Upper lobe of left lung (tissue), 6 donors: ENCODE results near the gene CDKL4. TPM values are rescaled to one million over a fixed set of nuclear protein-coding genes. Genes with fewer than 3 reads are reported as not detected.

Experiments used
- ATAC-seq, 2 donors: fragments of 200-7000 bp; cut with Tn5 transposase; one replicate each; pipeline ENCODE4 v1.9.1; 2022; ENCODE audit warnings: mild to moderate bottlenecking in 2 of 2, moderate library complexity in 2 of 2; ENCODE audit not compliant: low FRiP score in 2 of 2
- DNase-seq, 2 donors: peaks; one replicate each; pipeline ENCODE4 v3.0.0-alpha.2; 2019 to 2020
- H3K27ac ChIP-seq, 4 donors: fragments of 200-600 bp; sonication (generic); one replicate each; pipeline ENCODE4 v1.5.1; 2016 to 2019
- H3K27me3 ChIP-seq, 4 donors: fragments of 200-600 bp; sonication (generic); one replicate each; pipeline ENCODE4 v1.5.1; 2017 to 2019
- H3K36me3 ChIP-seq, 4 donors: fragments of 200-600 bp; sonication (generic); one replicate each; pipeline ENCODE4 v1.5.1; 2016 to 2019
- H3K4me1 ChIP-seq, 4 donors: fragments of 200-600 bp; sonication (generic); one replicate each; pipeline ENCODE4 v1.5.1; 2018 to 2019
- H3K4me3 ChIP-seq, 4 donors: fragments of 200-600 bp; sonication (generic); one replicate each; pipeline ENCODE4 v1.5.1; 2017 to 2019; ENCODE audit warnings: mild to moderate bottlenecking in 2 of 4, moderate library complexity in 1 of 4
- H3K9me3 ChIP-seq, 4 donors: fragments of 200-600 bp; sonication (generic); one replicate each; pipeline ENCODE4 v1.5.1; 2018 to 2019
- EP300 ChIP-seq, 4 donors: sonication (generic); formaldehyde crosslinking; IDR thresholded peaks; one replicate each; pipeline ENCODE4 v1.5.1; 2017; ENCODE audit warnings: antibody characterized with exemption in 4 of 4, control low read depth in 2 of 4
- POLR2AphosphoS5 ChIP-seq, 2 donors: sonication (generic); formaldehyde crosslinking; IDR thresholded peaks; one replicate each; pipeline ENCODE4 v1.5.1; 2017; ENCODE audit warnings: antibody characterized with exemption in 2 of 2
- WGBS, 2 donors: methylation state at CpG; one replicate each; pipeline ENCODE4 v1.1.5; 2017 to 2018; 5-methylcytosine and 5-hydroxymethylcytosine counted together
- small RNA-seq, 4 donors: library from RNA; depleted of rRNA; stranded (forward); fragments of <200 nt; gene quantifications; one replicate each; pipeline ENCODE3, GENCODE V24; 2016
- total RNA-seq, 6 donors: library from RNA; depleted of rRNA in 4 of 6; stranded (reverse); fragments of >200 nt in 4 of 6; gene quantifications; one replicate each; pipeline versions ENCODE4 v1.1.0 to v1.2.1, GENCODE V29; 2016 to 2021
- TF ChIP-seq, protein P1 (sequence below), 6 experiments: fragments of 450-650 bp in 4 of 6; fragments of 200-600 bp in 2 of 6; sonication (generic) in 2 of 6; IDR thresholded peaks; one replicate each; pipeline ENCODE4 v1.5.1; 2016 to 2019; ENCODE audit warnings: antibody characterized with exemption in 6 of 6
- donor health status: DM: no; HTN: no; CAD: no; lungs with moderate emphysema.
- donor health status: DM: no; HTN: yes; CAD: no; lungs with severe emphysema.

CDKL4 gene
- total RNA-seq, 6 donors from 2014 or later, result 0.54 to 5.2 (median 1.4) TPM; not detected in 2

- TF ChIP-seq POLR2AphosphoS5 (IDR thresholded peaks at IDR 0.05) (no peak), EP300 (IDR thresholded peaks at IDR 0.05) (no peak)
- H3K4me3 ChIP-seq, result no peak overlapping the region
- H3K4me1 ChIP-seq, result peaks cover under 1 to 6% (median 3%) of the 10 kb centered on the region in 4 donors
- DNase-seq (no peak), ATAC-seq (no peak)
- no peaks in the 10 kb centered on the region for H3K27me3 ChIP-seq
- 71 to 86% methylated on average over 3 of the region's 3 CpGs for WGBS, 2 donors
- no peaks in the 10 kb centered on the region for H3K36me3 ChIP-seq
- H3K9me3 ChIP-seq, result no peaks in the 10 kb centered on the region
- no peak overlapping the region for H3K27ac ChIP-seq
Measured at GRCh38 chr2:39133215-39133851, 110.4 kb downstream of the CDKL4 start.

DNA sequence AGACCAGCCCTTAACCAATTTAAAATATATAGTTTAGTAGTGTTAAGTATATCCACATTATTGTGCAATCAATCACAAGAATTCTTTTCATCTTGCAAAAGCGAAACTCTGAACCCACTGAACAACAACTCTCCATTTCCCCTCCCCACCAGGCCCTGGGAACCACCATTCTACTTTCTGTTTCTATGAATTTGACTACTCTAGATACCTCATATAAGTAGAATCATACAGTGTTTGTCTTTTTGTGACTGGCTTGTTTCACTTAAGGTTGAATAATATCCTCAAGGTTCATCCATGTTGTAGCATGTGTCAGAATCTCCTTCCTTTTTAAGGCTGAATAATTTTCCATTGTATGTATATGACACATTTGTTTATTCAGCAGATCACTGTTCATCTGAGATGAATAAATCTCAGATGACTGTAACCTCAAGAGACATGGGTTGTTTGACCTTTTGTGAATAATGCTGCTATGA, 114.8 kb downstream of the CDKL4 start:
- ATAC-seq (no peak), DNase-seq (no peak)
- H3K27me3 ChIP-seq, result no peaks in the 10 kb centered on the region
- H3K4me3 ChIP-seq, result no peak overlapping the region
- H3K4me1 ChIP-seq, result peaks cover 3 to 22% (median 12%) of the 10 kb centered on the region in 4 donors
- H3K9me3 ChIP-seq, result no peaks in the 10 kb centered on the region
- TF ChIP-seq, protein P1, sequence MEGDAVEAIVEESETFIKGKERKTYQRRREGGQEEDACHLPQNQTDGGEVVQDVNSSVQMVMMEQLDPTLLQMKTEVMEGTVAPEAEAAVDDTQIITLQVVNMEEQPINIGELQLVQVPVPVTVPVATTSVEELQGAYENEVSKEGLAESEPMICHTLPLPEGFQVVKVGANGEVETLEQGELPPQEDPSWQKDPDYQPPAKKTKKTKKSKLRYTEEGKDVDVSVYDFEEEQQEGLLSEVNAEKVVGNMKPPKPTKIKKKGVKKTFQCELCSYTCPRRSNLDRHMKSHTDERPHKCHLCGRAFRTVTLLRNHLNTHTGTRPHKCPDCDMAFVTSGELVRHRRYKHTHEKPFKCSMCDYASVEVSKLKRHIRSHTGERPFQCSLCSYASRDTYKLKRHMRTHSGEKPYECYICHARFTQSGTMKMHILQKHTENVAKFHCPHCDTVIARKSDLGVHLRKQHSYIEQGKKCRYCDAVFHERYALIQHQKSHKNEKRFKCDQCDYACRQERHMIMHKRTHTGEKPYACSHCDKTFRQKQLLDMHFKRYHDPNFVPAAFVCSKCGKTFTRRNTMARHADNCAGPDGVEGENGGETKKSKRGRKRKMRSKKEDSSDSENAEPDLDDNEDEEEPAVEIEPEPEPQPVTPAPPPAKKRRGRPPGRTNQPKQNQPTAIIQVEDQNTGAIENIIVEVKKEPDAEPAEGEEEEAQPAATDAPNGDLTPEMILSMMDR (IDR thresholded peaks at IDR 0.05), result no peak
- TF ChIP-seq EP300 (IDR thresholded peaks at IDR 0.05) (no peak), POLR2AphosphoS5 (IDR thresholded peaks at IDR 0.05) (no peak)
- 19 to 42% methylated on average over 1 of the region's 1 CpG for WGBS, 2 donors
- H3K36me3 ChIP-seq, result no peaks in the 10 kb centered on the region
- peak overlapping the region in 1 of 4 donors; percentile 54 for H3K27ac ChIP-seq

GRCh38 chr2:39127973-39128372, 115.8 kb downstream of the CDKL4 start:
- peak in 1 of 2 donors; percentile 48 for DNase-seq

More at GRCh38 chr2:39127973-39128372, 115.8 kb downstream of the CDKL4 start:
- TF ChIP-seq POLR2AphosphoS5 (IDR thresholded peaks at IDR 0.05), result peak in 1 of 2 donors; percentile 10
- TF ChIP-seq EP300 (IDR thresholded peaks at IDR 0.05), result no peak
- ATAC-seq, result no peak
- no peak overlapping the region for H3K4me3 ChIP-seq
- H3K9me3 ChIP-seq, result no peaks in the 10 kb centered on the region
- no peaks in the 10 kb centered on the region for H3K27me3 ChIP-seq
- H3K36me3 ChIP-seq, result no peaks in the 10 kb centered on the region
- H3K27ac ChIP-seq, result peak overlapping the region in 3 of 4 donors; percentile 21 to 56 (median 54)
- H3K4me1 ChIP-seq, result peaks cover 12 to 29% (median 20%) of the 10 kb centered on the region in 4 donors
- 38 to 63% methylated on average over 1 of the region's 1 CpG for WGBS, 2 donors

Small RNAs within 50 kb of the gene (small RNA-seq; reads per million reads assigned to genes)
- gene RF00019, result 0 reads per million in 4 donors
- gene RF00272, result 0 reads per million in 4 donors

Other genes with a start within 250 kb of the CDKL4 start
- 10 to 100 TPM; 10.4 to 51.2 (median 25.3) TPM for gene SOS1, start 122.9 kb downstream of the CDKL4 start, total RNA-seq
- 10 to 100 TPM; 29.8 to 83.6 (median 51.1) TPM for gene MAP4K3, start 193.3 kb upstream of the CDKL4 start, total RNA-seq